ENCODE results near the gene SEPTIN2. TPM values are rescaled to one million over a fixed set of nuclear protein-coding genes. Genes with fewer than 3 reads are reported as not detected.

The SEPTIN2 gene
- total RNA-seq, 3 donors from 2014 or later (not counting 1 experiment from before 2014, with no cell fraction given): 275 to 315 (median 275) TPM

- no peak for DNase-seq
- intact Hi-C loops (cut with micrococcal nuclease): no loop called here
- Histone ChIP-seq H3K27ac (ENCODE audit: low read length) (peak overlapping the region; percentile 62), H3K9me3 (ENCODE audit: control insufficient read depth, insufficient read depth, low read length) (no peaks in the 10 kb centered on the region), H3K4me1 (ENCODE audit: control insufficient read depth, insufficient read depth, low read length) (peaks cover 44% of the 10 kb centered on the region), H3K4me3 (ENCODE audit: low read length) (no peak overlapping the region), H3K36me3 (ENCODE audit: control insufficient read depth, insufficient read depth, low read length) (no peaks in the 10 kb centered on the region), H3K27me3 (ENCODE audit: control insufficient read depth, insufficient read depth, low read length) (no peaks in the 10 kb centered on the region)
- Mint-ChIP-seq H3K36me3 (no peaks in the 10 kb centered on the region), H3K27me3 (ENCODE audit: low read depth in 2 of 2) (no peaks in the 10 kb centered on the region), H3K9me3 (no peaks in the 10 kb centered on the region), H3K4me3 (peak overlapping the region; percentile 57), H3K27ac (peak overlapping the region; percentile 78 to 85), H3K4me1 (peaks cover 54 to 59% of the 10 kb centered on the region in 2 donors)
- 93% methylated on average over 17 of the region's 18 CpGs for WGBS (ENCODE audit: insufficient coverage)
- no peak for TF ChIP-seq CTCF (IDR thresholded peaks at IDR 0.05)
- ATAC-seq: no peak
These were observed 6.8 kb upstream of the SEPTIN2 start for GRCh38 chr2:241308832-241309500.

- TF ChIP-seq CTCF (IDR thresholded peaks at IDR 0.05): no peak
- H3K27me3 Mint-ChIP-seq (ENCODE audit: low read depth in 2 of 2): no peaks in the 10 kb centered on the region
These were observed 6.0 kb upstream of the SEPTIN2 start for GRCh38 chr2:241309684-241310117.

GRCh38 chr2:241310917-241311566 lies 4.7 kb upstream of the SEPTIN2 start:
- H3K4me3 Mint-ChIP-seq: no peak overlapping the region
- peaks cover 37% of the 10 kb centered on the region for H3K4me1 ChIP-seq (ENCODE audit: control insufficient read depth, insufficient read depth, low read length)
- ATAC-seq: no peak

More at GRCh38 chr2:241309684-241310117, 6.0 kb upstream of the SEPTIN2 start:
- Histone ChIP-seq H3K9me3 (ENCODE audit: control insufficient read depth, insufficient read depth, low read length) (no peaks in the 10 kb centered on the region), H3K4me3 (ENCODE audit: low read length) (no peak overlapping the region), H3K27me3 (ENCODE audit: control insufficient read depth, insufficient read depth, low read length) (no peaks in the 10 kb centered on the region), H3K4me1 (ENCODE audit: control insufficient read depth, insufficient read depth, low read length) (peaks cover 49% of the 10 kb centered on the region), H3K36me3 (ENCODE audit: control insufficient read depth, insufficient read depth, low read length) (no peaks in the 10 kb centered on the region), H3K27ac (ENCODE audit: low read length) (peak overlapping the region; percentile 62)
- peak overlapping the region; percentile 78 to 85 for H3K27ac Mint-ChIP-seq
- peak overlapping the region; percentile 4 for H3K4me3 Mint-ChIP-seq
- H3K9me3 Mint-ChIP-seq: no peaks in the 10 kb centered on the region
- DNase-seq: peak; percentile 39 to 81
- WGBS (ENCODE audit: insufficient coverage): 13% methylated on average over 1 of the region's 2 CpGs
- no peaks in the 10 kb centered on the region for H3K36me3 Mint-ChIP-seq
- intact Hi-C loops (cut with micrococcal nuclease): loop anchor here (10.0 kb wide), 1 partner anchor 745 kb away; the partner anchor contains the start of genes DUSP28 and RNPEPL1
- peak; percentile 67 to 75 (median 74) for ATAC-seq
- H3K4me1 Mint-ChIP-seq: peaks cover 55 to 57% of the 10 kb centered on the region in 2 donors

More at GRCh38 chr2:241310917-241311566, 4.7 kb upstream of the SEPTIN2 start:
- DNase-seq: no peak
- no peaks in the 10 kb centered on the region for H3K36me3 Mint-ChIP-seq
- H3K9me3 ChIP-seq (ENCODE audit: control insufficient read depth, insufficient read depth, low read length): no peaks in the 10 kb centered on the region
- H3K27ac ChIP-seq (ENCODE audit: low read length): no peak overlapping the region
- 86% methylated on average over 13 of the region's 13 CpGs for WGBS (ENCODE audit: insufficient coverage)
- H3K9me3 Mint-ChIP-seq: no peaks in the 10 kb centered on the region
- no peaks in the 10 kb centered on the region for H3K27me3 Mint-ChIP-seq (ENCODE audit: low read depth in 2 of 2)
- no peaks in the 10 kb centered on the region for H3K27me3 ChIP-seq (ENCODE audit: control insufficient read depth, insufficient read depth, low read length)
- intact Hi-C loops (cut with micrococcal nuclease): loop anchor here (10.0 kb wide), 1 partner anchor 746 kb away; the partner anchor contains the start of genes DUSP28 and RNPEPL1
- TF ChIP-seq CTCF (IDR thresholded peaks at IDR 0.05): no peak
- peak overlapping the region; percentile 78 to 85 for H3K27ac Mint-ChIP-seq
- no peak overlapping the region for H3K4me3 ChIP-seq (ENCODE audit: low read length)
- H3K36me3 ChIP-seq (ENCODE audit: control insufficient read depth, insufficient read depth, low read length): no peaks in the 10 kb centered on the region
- H3K4me1 Mint-ChIP-seq: peaks cover 46 to 57% of the 10 kb centered on the region in 2 donors
